Daoy (cell line): ENCODE results near the gene DACH1. TPM values are rescaled to one million over a fixed set of nuclear protein-coding genes. Genes with fewer than 3 reads are reported as not detected.
"Not testable (repeated sequence)": the region's sequence is repeated elsewhere in the genome, so short reads cannot be mapped to it uniquely, and the experiment has no call there.

Source experiments
- DNase-seq: peaks from one replicate; pipeline ENCODE4 v3.0.0-alpha.2; 2015; ENCODE audit warnings: low read depth
- total RNA-seq: library from RNA; depleted of rRNA; stranded (reverse); fragments of >200 nt; shearing (Covaris generic); gene quantifications from 2 replicates; pipeline ENCODE4 v1.2.3, GENCODE V29; 2014

Gene DACH1
- total RNA-seq, 1 experiment from 2014 or later = not detected

- DNase-seq = no peak
Measured at GRCh38 chr13:71865874-71866334, 1.1 kb downstream of the DACH1 start.

DNA sequence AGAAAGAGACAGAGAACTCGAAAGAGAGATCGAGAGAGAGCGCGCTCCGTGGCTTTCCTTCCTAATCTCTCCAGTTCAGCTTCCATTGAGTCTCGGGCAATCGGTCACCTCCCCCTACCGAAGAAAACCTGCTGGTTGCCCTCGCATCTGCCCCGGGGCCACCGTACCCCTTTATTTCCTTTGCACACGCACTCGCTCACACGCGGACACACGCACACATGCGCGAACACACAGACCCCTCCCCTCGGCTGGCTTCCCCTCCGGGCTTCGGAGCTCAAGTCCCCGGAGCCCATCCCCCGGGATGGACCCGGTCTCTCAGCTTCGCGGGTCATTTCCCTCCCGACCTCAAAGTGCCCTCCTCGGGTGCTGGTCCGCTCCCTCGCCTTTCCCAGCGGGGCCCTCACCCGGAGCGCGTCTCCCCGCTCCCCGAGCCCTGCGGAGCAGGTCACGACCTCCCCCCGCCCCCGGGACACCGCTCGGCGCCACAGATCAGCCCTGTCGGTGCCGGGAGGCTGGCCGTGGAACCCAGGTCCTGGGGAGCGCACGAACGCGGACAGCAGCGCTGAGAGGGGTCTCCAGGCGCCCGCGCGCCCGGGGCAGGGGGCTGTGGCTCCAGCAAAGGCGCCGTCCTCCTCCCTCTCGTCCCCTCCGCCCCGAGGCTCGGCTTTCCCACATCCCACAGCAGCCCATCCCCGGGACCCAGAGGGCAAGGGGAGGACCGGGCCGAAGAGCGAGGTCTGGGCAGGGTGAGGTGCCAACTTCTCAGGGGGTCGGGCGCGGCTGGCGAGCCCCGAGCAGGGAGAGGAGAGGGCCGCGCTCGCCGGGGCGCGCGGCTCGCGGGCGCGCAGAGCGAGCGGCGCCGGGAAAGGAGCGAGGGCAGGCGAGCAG is 1.8 kb downstream of the DACH1 start:
- DNase-seq = no peak

GRCh38 chr13:71864094-71864985 is 2.7 kb downstream of the DACH1 start:
- DNase-seq = no peak

- no peak for DNase-seq
Measured at GRCh38 chr13:71863254-71863865, 3.6 kb downstream of the DACH1 start.

DNA sequence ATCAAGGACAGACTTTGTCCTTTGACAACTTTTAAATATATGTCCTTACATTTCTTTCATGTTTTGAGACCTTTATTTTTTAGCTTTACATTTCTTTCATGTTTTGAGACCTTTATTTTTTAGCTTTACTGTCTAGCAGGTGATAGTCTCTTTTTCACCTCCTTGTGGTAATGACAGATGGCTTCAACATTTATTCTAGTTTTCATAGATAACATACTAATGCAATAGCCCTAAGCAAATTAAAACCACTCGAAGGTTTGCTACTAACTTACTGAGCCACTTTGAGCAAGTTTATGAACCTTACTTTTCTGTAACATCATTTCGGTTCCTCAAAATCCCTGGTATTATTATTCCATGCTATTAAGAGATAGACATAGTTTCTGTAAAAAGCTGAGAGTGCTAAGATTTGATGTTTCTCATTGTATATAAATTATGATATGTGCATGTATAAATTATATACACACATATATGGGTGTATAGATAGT is 4.5 kb downstream of the DACH1 start:
- no peak for DNase-seq

GRCh38 chr13:71861769-71862458 is 5.1 kb downstream of the DACH1 start:
- DNase-seq = no peak

DNA sequence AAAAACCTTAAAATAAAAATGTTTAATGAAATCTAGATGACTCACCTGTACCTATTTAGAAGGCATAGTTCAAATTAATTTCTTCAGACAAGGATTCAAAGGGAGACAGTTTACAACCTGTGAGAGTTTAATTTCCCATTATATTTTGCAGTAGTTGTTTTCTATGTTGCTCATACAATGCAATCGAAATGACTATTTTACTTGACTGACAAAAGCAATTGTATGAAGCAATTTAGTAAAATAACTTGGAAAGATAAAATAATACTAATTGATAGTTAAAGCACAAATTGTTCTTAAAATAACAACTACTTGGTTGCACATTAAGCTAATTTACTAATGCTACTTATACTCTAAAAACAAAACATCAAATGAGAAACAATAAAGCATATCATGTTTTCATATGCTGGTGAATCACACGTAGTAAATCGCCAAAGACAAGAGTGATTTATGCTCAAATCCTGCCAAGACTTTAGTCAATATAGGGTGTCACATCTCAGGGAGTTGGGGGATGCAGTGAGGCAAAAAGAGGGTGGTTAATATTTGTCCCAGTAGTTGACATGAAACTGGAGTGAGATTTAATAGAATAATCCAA is 6.4 kb downstream of the DACH1 start:
- no peak for DNase-seq

- no peak for DNase-seq
Measured at GRCh38 chr13:71858647-71859046, 8.4 kb downstream of the DACH1 start.

DNA sequence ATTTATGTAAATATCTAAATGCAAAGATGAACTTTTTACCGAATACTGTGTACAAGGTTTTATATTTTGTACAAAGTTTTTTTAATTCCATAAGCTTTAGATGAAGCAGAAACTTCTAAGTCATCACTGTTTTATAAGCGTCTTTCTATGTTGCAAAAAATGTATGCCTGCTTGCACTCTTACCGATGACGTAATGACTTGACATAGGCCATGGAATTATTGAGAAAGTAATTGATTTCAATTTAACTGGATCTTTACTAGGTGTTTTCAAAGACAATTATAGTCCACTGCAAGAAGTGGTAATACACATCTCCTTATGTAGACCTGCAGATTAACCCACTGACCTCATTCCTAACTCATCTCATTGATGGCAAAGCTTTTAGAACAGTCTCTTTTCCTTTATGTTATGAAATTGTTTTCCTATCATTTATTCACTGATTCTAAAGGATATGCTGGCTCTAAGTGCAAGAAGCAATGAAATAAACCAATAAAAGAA is 10.4 kb downstream of the DACH1 start:
- DNase-seq = no peak

DNA sequence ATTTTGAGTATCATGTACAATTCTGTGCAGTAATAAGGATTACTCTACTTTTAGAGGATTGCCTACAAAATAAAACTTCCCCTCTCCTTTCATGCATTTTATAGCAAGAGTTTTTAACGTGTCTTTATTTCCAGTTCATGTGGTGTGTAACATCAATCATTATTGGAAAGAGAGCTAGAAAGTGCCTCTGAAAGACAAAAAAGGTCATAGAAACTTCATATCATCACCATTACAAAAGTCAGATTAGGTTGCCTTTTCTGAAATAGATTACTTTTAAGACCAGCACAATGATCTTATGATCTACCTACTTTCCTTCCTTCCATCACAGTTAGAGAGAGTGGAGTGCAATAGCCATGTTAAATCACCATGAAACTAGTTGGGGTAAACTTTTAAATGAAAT is 12.6 kb downstream of the DACH1 start:
- DNase-seq = no peak

- DNase-seq = no peak
Measured at GRCh38 chr13:71853725-71854124, 13.3 kb downstream of the DACH1 start.

DNA sequence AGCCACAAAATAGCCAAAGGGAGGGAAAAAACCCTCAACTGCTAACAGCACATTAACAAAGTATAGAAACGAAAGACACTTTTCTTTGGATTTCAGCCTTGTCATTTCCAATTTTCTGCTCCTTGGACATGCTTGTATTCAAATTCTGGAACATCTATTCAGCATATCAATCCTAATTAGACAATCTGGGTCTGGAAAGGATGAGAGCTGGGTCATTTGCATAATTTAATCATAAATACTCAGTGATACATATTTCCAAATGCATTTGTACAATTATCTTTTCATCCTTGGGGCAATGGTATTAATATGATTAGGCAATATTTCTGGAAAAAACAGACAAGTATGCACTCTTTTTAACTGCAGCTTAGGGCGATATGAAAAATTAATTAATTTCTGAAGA is 14.3 kb downstream of the DACH1 start:
- no peak for DNase-seq

GRCh38 chr13:71851498-71852409 is 15.2 kb downstream of the DACH1 start:
- DNase-seq = no peak

- no peak for DNase-seq
Measured at GRCh38 chr13:71842003-71842402, 25.0 kb downstream of the DACH1 start.

DNA sequence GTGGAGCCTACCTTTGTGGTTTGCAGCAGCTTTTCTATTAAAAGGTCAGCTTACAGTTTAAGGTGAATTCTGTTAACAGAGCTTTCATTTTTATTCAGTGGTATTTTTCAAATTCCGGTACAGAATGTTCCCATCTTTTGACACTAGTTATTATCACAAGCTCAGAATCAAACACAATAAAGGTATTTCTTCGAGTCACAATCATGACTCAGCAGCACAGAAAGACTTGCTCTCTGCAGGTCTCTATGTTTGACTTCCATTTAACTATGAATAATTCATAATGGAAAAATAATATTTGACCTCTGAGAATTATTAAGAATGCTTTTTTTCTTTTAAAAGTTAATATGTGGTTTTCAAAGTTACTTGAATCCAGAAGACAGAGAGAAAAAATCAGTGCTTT is 28.2 kb downstream of the DACH1 start:
- no peak for DNase-seq

- DNase-seq = not testable (repeated sequence)
Measured at GRCh38 chr13:71837582-71837981, 29.4 kb downstream of the DACH1 start.

GRCh38 chr13:71831716-71832115 is 35.3 kb downstream of the DACH1 start:
- DNase-seq = no peak

DNA sequence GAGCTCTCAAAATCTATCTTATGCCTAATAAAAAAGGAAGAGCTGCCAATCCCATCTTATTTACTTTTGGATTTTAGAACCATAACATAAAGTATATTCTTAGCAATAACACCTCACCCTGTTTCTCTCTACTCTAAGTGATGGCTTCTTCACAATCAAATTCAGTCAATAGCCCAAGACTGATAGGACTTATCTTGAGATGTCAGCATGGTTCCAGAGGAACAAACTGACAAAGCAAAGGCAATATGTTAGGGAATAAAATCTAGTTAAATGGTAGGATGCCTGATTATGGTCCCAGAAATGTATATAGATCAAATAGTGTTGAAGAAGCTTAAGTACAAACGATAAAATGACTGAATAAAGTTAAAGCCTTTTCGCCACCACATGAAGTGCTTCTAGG is 36.3 kb downstream of the DACH1 start:
- no peak for DNase-seq

GRCh38 chr13:71830323-71830722 is 36.7 kb downstream of the DACH1 start:
- DNase-seq = no peak

DNA sequence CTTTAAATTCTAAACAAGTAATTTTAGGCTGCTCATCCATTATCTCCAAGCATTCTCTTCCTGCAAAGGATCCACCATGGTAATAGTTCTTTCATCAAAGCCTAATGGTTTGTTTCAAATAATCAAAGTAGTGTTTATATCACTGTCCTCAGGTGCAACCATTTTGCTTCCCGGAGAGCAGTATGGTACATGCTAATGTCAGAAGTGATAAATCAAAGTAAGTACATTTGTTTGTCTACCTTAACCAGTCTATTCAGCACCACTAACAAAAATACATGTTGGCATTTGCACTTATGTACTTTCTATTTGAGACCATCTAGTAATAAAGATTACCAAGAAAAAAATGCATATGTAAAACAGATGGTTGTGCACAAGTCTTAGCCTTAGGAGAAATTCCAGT is 37.5 kb downstream of the DACH1 start:
- DNase-seq = no peak
